ENCODE results near the gene ZNF333. TPM values are rescaled to one million over a fixed set of nuclear protein-coding genes. Genes with fewer than 3 reads are reported as not detected.

The ZNF333 gene
- total RNA-seq, 3 donors from 2014 or later = 28.5 to 31.6 (median 29.4) TPM

GRCh38 chr19:14728595-14728994, 38.7 kb downstream of the ZNF333 start:
- no peak overlapping the region for H3K27ac ChIP-seq
- no peaks in the 10 kb centered on the region for H3K4me1 ChIP-seq
- no peak for DNase-seq (ENCODE audit: low spot score in 2 of 2)
- H3K4me3 ChIP-seq = no peak overlapping the region
- intact Hi-C loops (cut with DNase I; ENCODE audit: low total_unique reads) = no loop called here
- no peaks in the 10 kb centered on the region for H3K27me3 ChIP-seq
- H3K36me3 ChIP-seq = no peaks in the 10 kb centered on the region
- peaks cover 46 to 69% of the 10 kb centered on the region in 2 donors for H3K9me3 ChIP-seq
- TF ChIP-seq POLR2AphosphoS5 (IDR thresholded peaks at IDR 0.05) = no peak
- TF ChIP-seq CTCF (IDR thresholded peaks at IDR 0.05) = no peak
- TF ChIP-seq POLR2A (IDR thresholded peaks at IDR 0.05) = no peak

- no peak for DNase-seq (ENCODE audit: low spot score in 2 of 2)
- peaks cover 20 to 43% of the 10 kb centered on the region in 2 donors for H3K9me3 ChIP-seq
- no peaks in the 10 kb centered on the region for H3K4me1 ChIP-seq
- no peaks in the 10 kb centered on the region for H3K36me3 ChIP-seq
- no peak overlapping the region for H3K27ac ChIP-seq
- intact Hi-C loops (cut with DNase I; ENCODE audit: low total_unique reads) = no loop called here
- TF ChIP-seq CTCF (IDR thresholded peaks at IDR 0.05) (no peak), POLR2AphosphoS5 (IDR thresholded peaks at IDR 0.05) (no peak), POLR2A (IDR thresholded peaks at IDR 0.05) (no peak)
- H3K27me3 ChIP-seq = no peaks in the 10 kb centered on the region
- H3K4me3 ChIP-seq = no peak overlapping the region
Observed at GRCh38 chr19:14731200-14731599, 41.4 kb downstream of the ZNF333 start.

GRCh38 chr19:14732510-14732909, 42.7 kb downstream of the ZNF333 start:
- Histone ChIP-seq H3K27me3 (no peaks in the 10 kb centered on the region), H3K36me3 (no peaks in the 10 kb centered on the region), H3K27ac (no peak overlapping the region), H3K9me3 (peaks cover 16 to 30% of the 10 kb centered on the region in 2 donors), H3K4me1 (no peaks in the 10 kb centered on the region), H3K4me3 (no peak overlapping the region)
- intact Hi-C loops (cut with DNase I; ENCODE audit: low total_unique reads) = no loop called here
- DNase-seq (ENCODE audit: low spot score in 2 of 2) = no peak
- TF ChIP-seq CTCF (IDR thresholded peaks at IDR 0.05) (no peak), POLR2A (IDR thresholded peaks at IDR 0.05) (no peak), POLR2AphosphoS5 (IDR thresholded peaks at IDR 0.05) (no peak)

DNA sequence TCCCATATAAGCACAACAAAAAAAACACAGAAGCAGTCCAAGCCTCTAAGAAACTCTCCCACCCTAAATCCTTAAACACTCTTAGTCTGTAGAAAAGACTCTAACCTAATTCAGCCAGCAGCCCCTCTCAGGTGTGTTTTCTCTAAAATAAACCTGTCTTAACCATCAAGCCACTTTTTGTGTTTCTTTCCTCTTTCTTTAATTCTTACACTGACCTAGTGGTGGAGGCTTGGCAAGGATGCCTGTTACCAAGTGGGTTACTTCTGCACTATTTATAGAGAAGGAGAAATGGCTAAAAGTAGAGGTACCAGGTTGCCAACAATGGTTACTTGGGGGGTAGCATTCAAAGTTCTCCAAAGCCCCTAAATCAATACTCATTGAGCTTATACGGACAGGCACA, 43.7 kb downstream of the ZNF333 start:
- DNase-seq (ENCODE audit: low spot score in 2 of 2) = no peak
- Histone ChIP-seq H3K27me3 (no peaks in the 10 kb centered on the region), H3K27ac (no peak overlapping the region), H3K4me1 (no peaks in the 10 kb centered on the region), H3K9me3 (peaks cover 15 to 21% of the 10 kb centered on the region in 2 donors), H3K4me3 (no peak overlapping the region), H3K36me3 (no peaks in the 10 kb centered on the region)
- intact Hi-C loops (cut with DNase I; ENCODE audit: low total_unique reads) = no loop called here
- TF ChIP-seq POLR2A (IDR thresholded peaks at IDR 0.05) = no peak
- TF ChIP-seq CTCF (IDR thresholded peaks at IDR 0.05) = no peak
- no peak for TF ChIP-seq POLR2AphosphoS5 (IDR thresholded peaks at IDR 0.05)

- peaks cover under 1 to 5% of the 10 kb centered on the region in 2 donors for H3K9me3 ChIP-seq
- H3K27me3 ChIP-seq = no peaks in the 10 kb centered on the region
- intact Hi-C loops (cut with DNase I; ENCODE audit: low total_unique reads) = no loop called here
- DNase-seq (ENCODE audit: low spot score in 2 of 2) = no peak
- no peak for TF ChIP-seq POLR2A (IDR thresholded peaks at IDR 0.05)
- TF ChIP-seq POLR2AphosphoS5 (IDR thresholded peaks at IDR 0.05) = no peak
- TF ChIP-seq CTCF (IDR thresholded peaks at IDR 0.05) = no peak
- no peak overlapping the region for H3K4me3 ChIP-seq
- no peaks in the 10 kb centered on the region for H3K4me1 ChIP-seq
- no peaks in the 10 kb centered on the region for H3K36me3 ChIP-seq
- H3K27ac ChIP-seq = no peak overlapping the region
Observed at GRCh38 chr19:14735915-14736314, 46.1 kb downstream of the ZNF333 start.
